Heart right ventricle (tissue), 16 donors: ENCODE data around the gene DNTT. TPM values are rescaled to one million over a fixed set of nuclear protein-coding genes. Genes with fewer than 3 reads are reported as not detected.

ENCODE experiments used
- ATAC-seq, 8 donors: fragments of 200-7000 bp; cut with Tn5 transposase; one replicate each; pipeline ENCODE4 v1.9.1; 2020; ENCODE audit warnings: mild to moderate bottlenecking in 8 of 8, moderate library complexity in 8 of 8, moderate number of reproducible peaks in 1 of 8
- DNase-seq, 2 donors: peaks; one replicate each; pipeline ENCODE4 v3.0.0-alpha.2; 2020
- H3K27ac ChIP-seq, 10 donors: fragments of 200-600 bp; sonication (generic) in 2 of 10; one replicate each; pipeline versions ENCODE4 v1.5.0 to v1.8.0; 2020 to 2022; ENCODE audit warnings: mild to moderate bottlenecking in 3 of 10
- H3K27me3 ChIP-seq, 7 donors: fragments of 200-600 bp; one replicate each; pipeline ENCODE4 v1.8.0; 2021 to 2022; ENCODE audit warnings: mild to moderate bottlenecking in 2 of 7
- H3K36me3 ChIP-seq, 9 donors: fragments of 200-600 bp; sonication (generic) in 1 of 9; one replicate each; pipeline versions ENCODE4 v1.5.0 to v1.8.0; 2020 to 2022; ENCODE audit warnings: mild to moderate bottlenecking in 2 of 9
- H3K4me1 ChIP-seq, 9 donors: fragments of 200-600 bp; sonication (generic) in 1 of 9; one replicate each; pipeline versions ENCODE4 v1.5.0 to v1.8.0; 2020 to 2022; ENCODE audit warnings: mild to moderate bottlenecking in 4 of 9
- H3K4me3 ChIP-seq, 10 donors: fragments of 200-600 bp; sonication (generic) in 2 of 10; one replicate each; pipeline versions ENCODE4 v1.5.0 to v1.8.0; 2020 to 2022; ENCODE audit warnings: mild to moderate bottlenecking in 7 of 10, moderate library complexity in 2 of 10
- H3K9me3 ChIP-seq, 11 donors: fragments of 200-600 bp in 10 of 11; sonication (generic) in 2 of 11; one replicate each; pipeline versions ENCODE4 v1.5.0 to v1.8.0; 2013 to 2022; ENCODE audit warnings: mild to moderate bottlenecking in 2 of 11, control low read depth in 1 of 11, moderate library complexity in 1 of 11
- WGBS, 2 donors: extraction: QIAGEN DNeasy Blood & Tissue Kit; methylation state at CpG; one replicate each; pipeline ENCODE4 v1.1.7; 2013; ENCODE audit warnings: inconsistent platforms in 1 of 2; 5-methylcytosine and 5-hydroxymethylcytosine counted together
- intact Hi-C, 10 donors: fragments of 100-400 bp; cut with DNase I; formaldehyde crosslinking; loops; one replicate each; pipeline versions ENCODE4 v1.11.1 to v1.14.2; 2022
- polyA plus RNA-seq, 2 donors: library from polyadenylated mRNA; stranded (reverse); fragments of 200-250 nt; gene quantifications; one replicate each; pipeline ENCODE4 v1.2.3, GENCODE V29; 2013
- total RNA-seq, 10 donors: library from RNA; stranded (reverse); fragmentation: NEBNext Ultra II Directional in 3 of 10; extraction: Animal tissue kit (Norgen Biotek cat#: 25700) in 3 of 10; gene quantifications; one replicate each; pipeline versions ENCODE4 v1.2.1 to v1.2.4, GENCODE V29; 2021 to 2023
- TF ChIP-seq, protein P1 (sequence below), 9 donors: fragments of 200-600 bp; sonication (generic) in 2 of 9; IDR thresholded peaks; one replicate each; pipeline versions ENCODE4 v1.5.0 to v1.8.0; 2021 to 2022; ENCODE audit warnings: antibody characterized with exemption in 9 of 9, mild to moderate bottlenecking in 5 of 9, moderate library complexity in 1 of 9
- donor health status: Arrhythmogenic right ventricular cardiomyopathy.
- donor health status: ischemic (EF 13 %, LVEDD 7.1; RV severe dilation, severe dysfunction).
- donor health status: healthy with polysubstance abuse.
- donor health status: DM: no; HTN: yes; CAD: no.
- donor health status: DM: no; HTN: no; CAD: no.
- donor health status: ischemic (EF 25% LVEDD 6.9; RV normal size, moderate dysfunction).
- donor health status: ischemic (EF 25% LVEDD 5.7; RV mildly dilated, moderate dysfunction).
- donor health status: healthy.
- donor health status: DM: yes; HTN: yes; CAD: no.
- donor health status: Ischemic cardiomyopathy.
- donor health status: ischemic (EF 35%, LVEDD 5.7; RV mildly dilated, moderate dysfunction).
- donor health status: nonischemic (EF 11% LVEDD 7.7; RV severe dilation, severe dysfunction).
- donor health status: DM: yes; HTN: yes; CAD: no.
- donor health status: PGD.
- donor health status: ischemic (EF 29% LVEDD 5.4; RV normal size, mild dysfunction).
- donor health status: nonischemic (EF 23%, LVEDD 6.1; RV moderate dilation, normal function).

Gene DNTT
- total and polyA plus RNA-seq, 12 donors = not detected

DNA sequence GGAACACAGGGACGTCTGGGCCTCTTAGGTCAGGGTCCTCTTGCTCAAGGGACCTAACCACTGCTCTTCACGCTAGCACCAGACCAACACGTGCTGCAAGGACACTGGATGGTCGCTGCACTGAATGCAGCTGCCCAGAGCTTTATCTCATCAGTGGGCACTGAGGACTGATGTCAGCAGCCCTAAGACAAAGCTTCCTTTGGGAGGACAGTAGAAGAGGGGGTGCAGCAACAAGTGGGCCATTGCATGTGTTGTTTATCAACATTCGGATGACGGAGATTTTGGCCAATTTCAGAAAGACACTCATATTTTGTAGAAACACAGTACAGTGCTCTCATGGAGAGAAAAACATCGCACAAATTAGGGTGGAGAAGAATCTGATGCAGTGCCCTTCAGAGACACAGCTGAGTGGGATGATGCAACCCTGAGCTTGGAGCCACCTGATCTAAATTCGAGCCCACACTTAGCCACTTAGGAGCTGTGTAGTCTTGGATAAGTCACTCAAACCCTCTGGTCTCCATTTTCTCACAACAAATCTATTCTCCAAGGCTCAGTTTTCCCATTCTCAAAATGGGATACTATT lies 52.9 kb downstream of the DNTT start:
- H3K27me3 ChIP-seq = peaks cover 0 to 21% (median 12%) of the 10 kb centered on the region in 7 donors
- TF ChIP-seq, protein P1, sequence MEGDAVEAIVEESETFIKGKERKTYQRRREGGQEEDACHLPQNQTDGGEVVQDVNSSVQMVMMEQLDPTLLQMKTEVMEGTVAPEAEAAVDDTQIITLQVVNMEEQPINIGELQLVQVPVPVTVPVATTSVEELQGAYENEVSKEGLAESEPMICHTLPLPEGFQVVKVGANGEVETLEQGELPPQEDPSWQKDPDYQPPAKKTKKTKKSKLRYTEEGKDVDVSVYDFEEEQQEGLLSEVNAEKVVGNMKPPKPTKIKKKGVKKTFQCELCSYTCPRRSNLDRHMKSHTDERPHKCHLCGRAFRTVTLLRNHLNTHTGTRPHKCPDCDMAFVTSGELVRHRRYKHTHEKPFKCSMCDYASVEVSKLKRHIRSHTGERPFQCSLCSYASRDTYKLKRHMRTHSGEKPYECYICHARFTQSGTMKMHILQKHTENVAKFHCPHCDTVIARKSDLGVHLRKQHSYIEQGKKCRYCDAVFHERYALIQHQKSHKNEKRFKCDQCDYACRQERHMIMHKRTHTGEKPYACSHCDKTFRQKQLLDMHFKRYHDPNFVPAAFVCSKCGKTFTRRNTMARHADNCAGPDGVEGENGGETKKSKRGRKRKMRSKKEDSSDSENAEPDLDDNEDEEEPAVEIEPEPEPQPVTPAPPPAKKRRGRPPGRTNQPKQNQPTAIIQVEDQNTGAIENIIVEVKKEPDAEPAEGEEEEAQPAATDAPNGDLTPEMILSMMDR (IDR thresholded peaks at IDR 0.05) = no peak
- 67 to 80% methylated on average over 8 of the region's 8 CpGs for WGBS, 2 donors
- no peaks in the 10 kb centered on the region for H3K9me3 ChIP-seq
- H3K4me3 ChIP-seq = no peak overlapping the region
- H3K4me1 ChIP-seq = no peaks in the 10 kb centered on the region
- H3K36me3 ChIP-seq = no peaks in the 10 kb centered on the region
- DNase-seq = no peak
- H3K27ac ChIP-seq = no peak overlapping the region
- intact Hi-C loops = no loop called here
- ATAC-seq = peak in 1 of 8 donors; percentile 12

- TF ChIP-seq, protein P1 (IDR thresholded peaks at IDR 0.05) = no peak
- Histone ChIP-seq H3K36me3 (no peaks in the 10 kb centered on the region), H3K27me3 (peaks cover 0 to 16% (median 7%) of the 10 kb centered on the region in 7 donors), H3K27ac (no peak within 1 kb of the TSS), H3K4me3 (no peak within 1 kb of the TSS), H3K4me1 (no peaks in the 10 kb centered on the region), H3K9me3 (no peaks in the 10 kb centered on the region)
- no peak for ATAC-seq
- no peak for DNase-seq
- intact Hi-C loops = no loop called here
- WGBS, 2 donors = 65 to 67% methylated on average over 7 of the region's 7 CpGs
Observed at GRCh38 chr10:96358851-96359540, 54.8 kb downstream of the DNTT start, which contains the start of gene OPALIN. Gene OPALIN, minus strand, starts transcription at chr10:96359002. Its CDS starts 106 bp downstream, at chr10:96358896.

- Histone ChIP-seq H3K4me3 (no peak overlapping the region), H3K36me3 (no peaks in the 10 kb centered on the region), H3K9me3 (no peaks in the 10 kb centered on the region), H3K27me3 (peaks cover 0 to 12% (median 7%) of the 10 kb centered on the region in 7 donors), H3K4me1 (no peaks in the 10 kb centered on the region), H3K27ac (no peak overlapping the region)
- TF ChIP-seq, protein P1 (IDR thresholded peaks at IDR 0.05) = no peak
- WGBS, 2 donors = 81 to 91% methylated on average over 6 of the region's 6 CpGs
- DNase-seq (no peak), ATAC-seq (no peak)
- intact Hi-C loops = no loop called here
Observed at GRCh38 chr10:96359616-96360015, 55.4 kb downstream of the DNTT start.

DNA sequence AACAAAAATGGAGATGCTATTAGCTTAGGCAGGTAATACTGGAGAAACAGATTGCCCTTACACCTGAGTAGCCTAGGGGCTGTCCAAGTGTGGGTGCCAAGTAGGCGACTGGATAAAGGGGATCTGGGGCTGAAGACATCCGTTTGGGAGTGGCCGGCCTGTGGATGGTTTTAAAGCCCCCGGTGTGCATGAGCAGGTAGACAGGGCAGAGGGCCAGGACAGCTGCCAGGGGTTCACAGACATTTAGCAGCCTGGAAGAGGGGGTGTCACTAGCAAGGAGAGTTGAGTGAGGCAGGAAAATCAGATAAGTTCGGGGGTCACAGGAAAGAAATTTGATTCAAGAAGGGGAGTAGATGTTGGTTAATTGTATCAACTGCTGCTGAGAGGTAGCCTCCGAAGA lies 56.1 kb downstream of the DNTT start:
- DNase-seq (no peak), ATAC-seq (no peak)
- Histone ChIP-seq H3K4me3 (no peak overlapping the region), H3K4me1 (no peaks in the 10 kb centered on the region), H3K9me3 (no peaks in the 10 kb centered on the region), H3K27me3 (peaks cover 0 to 10% (median 3%) of the 10 kb centered on the region in 7 donors), H3K36me3 (no peaks in the 10 kb centered on the region), H3K27ac (no peak overlapping the region)
- TF ChIP-seq, protein P1 (IDR thresholded peaks at IDR 0.05) = no peak
- intact Hi-C loops = no loop called here
- 90 to 92% methylated on average over 6 of the region's 6 CpGs for WGBS, 2 donors
